HG03439 (cell line): ENCODE results near the gene FLNC.

ENCODE experiments used
- ATAC-seq: cut with Tn5 transposase; IDR thresholded peaks from one replicate; pipeline ENCODE4 v1.9.1; 2021; ENCODE audit warnings: mild to moderate bottlenecking, moderate library complexity; ENCODE audit not compliant: unreplicated experiment

The FLNC gene

GRCh38 chr7:128888039-128888755, 58.0 kb downstream of the FLNC start:
- no peak for ATAC-seq

- no peak for ATAC-seq
Observed at GRCh38 chr7:128888756-128889095, 58.5 kb downstream of the FLNC start.

GRCh38 chr7:128889121-128889520, 58.9 kb downstream of the FLNC start:
- ATAC-seq = no peak

GRCh38 chr7:128890306-128891109, 60.3 kb downstream of the FLNC start:
- no peak for ATAC-seq

GRCh38 chr7:128891110-128891941, 61.1 kb downstream of the FLNC start:
- ATAC-seq = no peak

GRCh38 chr7:128891942-128892269, 61.7 kb downstream of the FLNC start:
- ATAC-seq = no peak

- ATAC-seq = no peak
Observed at GRCh38 chr7:128892521-128893250, 62.5 kb downstream of the FLNC start.

GRCh38 chr7:128893251-128894100, 63.3 kb downstream of the FLNC start:
- no peak for ATAC-seq

- ATAC-seq = no peak
Observed at GRCh38 chr7:128894101-128894440, 63.9 kb downstream of the FLNC start.

GRCh38 chr7:128895320-128895719, 65.1 kb downstream of the FLNC start:
- no peak for ATAC-seq

- ATAC-seq = no peak
Observed at GRCh38 chr7:128899392-128899791, 69.2 kb downstream of the FLNC start.

GRCh38 chr7:128900237-128900636, 70.0 kb downstream of the FLNC start:
- no peak for ATAC-seq

- no peak for ATAC-seq
Observed at GRCh38 chr7:128902761-128903585, 72.8 kb downstream of the FLNC start.

- no peak for ATAC-seq
Observed at GRCh38 chr7:128903621-128904361, 73.6 kb downstream of the FLNC start.

GRCh38 chr7:128904381-128905197, 74.4 kb downstream of the FLNC start:
- ATAC-seq = no peak

- no peak for ATAC-seq
Observed at GRCh38 chr7:128906001-128906765, 76.0 kb downstream of the FLNC start.
